ENCODE results near the gene SP9. TPM values are rescaled to one million over a fixed set of nuclear protein-coding genes. Genes with fewer than 3 reads are reported as not detected.

The SP9 gene
- total and polyA plus RNA-seq, 2 donors: not detected

DNA sequence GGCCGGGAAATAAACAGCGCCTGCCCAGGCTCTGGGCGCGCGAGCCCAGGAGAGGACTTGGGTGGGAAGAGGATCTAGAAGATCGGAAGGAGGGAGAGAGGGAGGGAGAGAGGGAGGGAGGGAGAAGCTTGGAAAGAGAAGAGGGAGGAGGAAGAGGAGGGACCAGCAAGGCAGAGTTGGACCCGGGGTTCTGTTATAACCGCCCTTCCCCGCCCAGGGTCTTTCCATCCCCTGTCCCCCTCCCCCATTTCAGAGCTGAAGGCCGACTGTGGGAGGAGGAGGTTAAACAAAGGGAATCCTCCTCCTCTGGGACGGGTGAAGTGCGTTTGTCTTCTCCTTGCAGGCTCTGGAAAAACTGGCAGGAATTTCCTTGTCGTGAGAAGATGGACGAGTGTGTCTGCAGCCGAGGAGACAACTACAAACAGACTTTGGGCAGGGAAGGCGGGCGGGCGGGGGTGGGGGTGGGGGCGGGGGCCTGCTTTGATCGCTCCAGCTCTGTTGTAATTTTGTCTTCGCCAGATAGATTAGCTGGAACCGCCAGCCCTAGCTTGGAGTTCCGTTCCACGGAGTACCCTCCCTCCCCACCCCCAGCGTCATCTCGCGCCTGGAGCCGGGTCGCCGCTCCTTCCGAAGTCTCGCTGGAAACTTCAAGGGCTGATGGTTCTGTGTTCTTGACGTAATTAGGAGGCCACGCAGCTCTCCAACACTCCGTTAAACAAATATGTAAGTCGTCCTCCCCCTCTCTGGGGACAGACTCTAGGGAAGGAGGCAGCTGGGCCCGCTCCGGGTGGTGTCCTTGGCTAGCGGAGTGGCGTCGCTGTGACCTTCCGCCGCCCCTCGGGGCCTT is 6.4 kb upstream of the SP9 start:
- no peaks in the 10 kb centered on the region for H3K4me1 ChIP-seq (ENCODE audit: insufficient read depth)
- H3K27ac ChIP-seq (ENCODE audit: low read depth): no peak overlapping the region
- no peak overlapping the region for H3K4me3 ChIP-seq (ENCODE audit: low read depth, low read length)
- no peaks in the 10 kb centered on the region for H3K36me3 ChIP-seq (ENCODE audit: insufficient read depth)
- no peak for DNase-seq (ENCODE audit: extremely low spot score)
- WGBS: 6% methylated on average over 44 of the region's 44 CpGs

GRCh38 chr2:174328961-174329715 is 5.6 kb upstream of the SP9 start:
- 30% methylated on average over 16 of the region's 16 CpGs for WGBS
- Histone ChIP-seq H3K4me1 (ENCODE audit: insufficient read depth) (no peaks in the 10 kb centered on the region), H3K4me3 (ENCODE audit: low read depth, low read length) (no peak overlapping the region), H3K27ac (ENCODE audit: low read depth) (no peak overlapping the region), H3K36me3 (ENCODE audit: insufficient read depth) (no peaks in the 10 kb centered on the region)
- no peak for DNase-seq (ENCODE audit: extremely low spot score)

- Histone ChIP-seq H3K4me1 (ENCODE audit: insufficient read depth) (no peaks in the 10 kb centered on the region), H3K4me3 (ENCODE audit: low read depth, low read length) (no peak overlapping the region), H3K27ac (ENCODE audit: low read depth) (no peak overlapping the region), H3K36me3 (ENCODE audit: insufficient read depth) (no peaks in the 10 kb centered on the region)
- 14% methylated on average over 16 of the region's 16 CpGs for WGBS
- DNase-seq (ENCODE audit: extremely low spot score): no peak
These were observed 3.7 kb upstream of the SP9 start for GRCh38 chr2:174330945-174331594.

GRCh38 chr2:174331595-174332216 is 3.0 kb upstream of the SP9 start:
- Histone ChIP-seq H3K4me1 (ENCODE audit: insufficient read depth) (no peaks in the 10 kb centered on the region), H3K4me3 (ENCODE audit: low read depth, low read length) (no peak overlapping the region), H3K27ac (ENCODE audit: low read depth) (no peak overlapping the region), H3K36me3 (ENCODE audit: insufficient read depth) (no peaks in the 10 kb centered on the region)
- DNase-seq (ENCODE audit: extremely low spot score): no peak
- WGBS: 14% methylated on average over 11 of the region's 11 CpGs

GRCh38 chr2:174332217-174332963 is 2.4 kb upstream of the SP9 start:
- WGBS: 8% methylated on average over 31 of the region's 31 CpGs
- H3K27ac ChIP-seq (ENCODE audit: low read depth): no peak overlapping the region
- DNase-seq (ENCODE audit: extremely low spot score): no peak
- no peak overlapping the region for H3K4me3 ChIP-seq (ENCODE audit: low read depth, low read length)
- no peaks in the 10 kb centered on the region for H3K36me3 ChIP-seq (ENCODE audit: insufficient read depth)
- no peaks in the 10 kb centered on the region for H3K4me1 ChIP-seq (ENCODE audit: insufficient read depth)

DNA sequence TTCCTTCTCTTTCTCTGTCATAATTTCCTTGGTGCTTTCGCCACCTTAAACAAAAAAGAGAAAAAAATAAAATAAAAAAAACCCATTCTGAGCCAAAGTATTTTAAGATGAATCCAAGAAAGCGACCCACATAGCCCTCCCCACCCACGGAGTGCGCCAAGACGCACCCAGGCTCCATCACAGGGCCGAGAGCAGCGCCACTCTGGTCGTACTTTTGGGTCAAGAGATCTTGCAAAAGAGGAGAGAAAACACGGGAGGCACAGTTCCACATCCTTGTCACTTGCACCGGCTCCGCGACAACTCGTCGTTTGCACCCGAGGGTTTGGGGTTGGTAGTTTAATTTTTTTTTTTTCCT is 1.8 kb upstream of the SP9 start:
- Histone ChIP-seq H3K27ac (ENCODE audit: low read depth) (no peak overlapping the region), H3K4me1 (ENCODE audit: insufficient read depth) (no peaks in the 10 kb centered on the region)
- 14% methylated on average over 15 of the region's 15 CpGs for WGBS

DNA sequence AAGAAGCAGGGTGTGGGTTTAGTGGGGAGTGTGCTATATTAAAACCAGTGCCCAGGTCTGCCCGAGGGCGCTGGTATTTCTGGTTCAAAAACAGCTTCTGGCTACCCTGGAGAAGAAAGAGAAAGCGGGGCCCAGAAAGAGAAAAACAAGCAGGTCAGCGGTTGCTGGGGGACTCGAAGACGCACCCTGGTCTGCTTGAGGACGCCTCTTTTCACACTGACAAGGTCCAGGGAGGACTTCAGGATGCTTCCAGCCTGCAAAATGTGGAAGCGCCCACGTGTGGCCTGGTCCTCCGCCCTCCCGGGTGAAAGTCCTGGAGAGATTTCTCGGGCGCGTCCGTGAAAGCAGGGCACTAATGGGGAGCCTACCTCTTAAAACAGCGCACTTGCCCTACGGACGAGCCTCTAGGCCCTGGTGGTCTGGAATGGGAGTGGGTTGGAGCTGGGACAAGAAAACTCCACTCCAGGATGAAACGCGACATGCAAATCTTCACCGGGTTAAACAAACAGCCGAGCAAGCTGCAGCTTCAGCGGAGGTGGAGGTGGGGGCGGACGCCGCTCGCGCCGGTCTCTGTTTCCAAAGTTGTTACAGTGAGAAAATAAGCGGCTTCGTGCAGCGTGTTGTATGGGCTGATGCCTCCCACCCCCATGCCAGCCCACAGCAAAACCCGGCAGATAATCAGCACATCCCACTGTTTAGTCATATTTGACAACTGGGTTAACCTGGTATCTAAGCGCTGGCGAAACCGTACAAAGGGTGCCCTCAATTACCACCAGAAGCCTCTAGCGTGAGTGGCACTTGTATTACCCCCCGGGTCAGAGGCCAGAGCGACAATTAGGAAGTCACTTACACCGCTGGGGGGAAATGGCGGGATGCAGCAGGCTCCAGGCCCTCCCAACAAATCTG is 1.1 kb upstream of the SP9 start:
- WGBS: 11% methylated on average over 41 of the region's 41 CpGs
- Histone ChIP-seq H3K4me3 (ENCODE audit: low read depth, low read length) (no peak overlapping the region), H3K4me1 (ENCODE audit: insufficient read depth) (no peaks in the 10 kb centered on the region), H3K36me3 (ENCODE audit: insufficient read depth) (no peaks in the 10 kb centered on the region), H3K27ac (ENCODE audit: low read depth) (no peak overlapping the region)
- DNase-seq (ENCODE audit: extremely low spot score): no peak

More for the DNA sequence above, 1.8 kb upstream of the SP9 start:
- DNase-seq (ENCODE audit: extremely low spot score): no peak
- H3K36me3 ChIP-seq (ENCODE audit: insufficient read depth): no peaks in the 10 kb centered on the region
- no peak overlapping the region for H3K4me3 ChIP-seq (ENCODE audit: low read depth, low read length)

- no peak overlapping the region for H3K27ac ChIP-seq (ENCODE audit: low read depth)
- H3K36me3 ChIP-seq (ENCODE audit: insufficient read depth): no peaks in the 10 kb centered on the region
- H3K4me3 ChIP-seq (ENCODE audit: low read depth, low read length): no peak overlapping the region
- 23% methylated on average over 11 of the region's 11 CpGs for WGBS
- no peaks in the 10 kb centered on the region for H3K4me1 ChIP-seq (ENCODE audit: insufficient read depth)
- DNase-seq (ENCODE audit: extremely low spot score): no peak
These were observed 457 bp upstream of the SP9 start for GRCh38 chr2:174334278-174334715.

- DNase-seq (ENCODE audit: extremely low spot score): no peak
- WGBS: 3% methylated on average over 47 of the region's 47 CpGs
- no peak overlapping the region for H3K4me3 ChIP-seq (ENCODE audit: low read depth, low read length)
- H3K36me3 ChIP-seq (ENCODE audit: insufficient read depth): no peaks in the 10 kb centered on the region
- no peaks in the 10 kb centered on the region for H3K4me1 ChIP-seq (ENCODE audit: insufficient read depth)
- no peak overlapping the region for H3K27ac ChIP-seq (ENCODE audit: low read depth)
These were observed 667 bp downstream of the SP9 start for GRCh38 chr2:174335254-174335987.

DNA sequence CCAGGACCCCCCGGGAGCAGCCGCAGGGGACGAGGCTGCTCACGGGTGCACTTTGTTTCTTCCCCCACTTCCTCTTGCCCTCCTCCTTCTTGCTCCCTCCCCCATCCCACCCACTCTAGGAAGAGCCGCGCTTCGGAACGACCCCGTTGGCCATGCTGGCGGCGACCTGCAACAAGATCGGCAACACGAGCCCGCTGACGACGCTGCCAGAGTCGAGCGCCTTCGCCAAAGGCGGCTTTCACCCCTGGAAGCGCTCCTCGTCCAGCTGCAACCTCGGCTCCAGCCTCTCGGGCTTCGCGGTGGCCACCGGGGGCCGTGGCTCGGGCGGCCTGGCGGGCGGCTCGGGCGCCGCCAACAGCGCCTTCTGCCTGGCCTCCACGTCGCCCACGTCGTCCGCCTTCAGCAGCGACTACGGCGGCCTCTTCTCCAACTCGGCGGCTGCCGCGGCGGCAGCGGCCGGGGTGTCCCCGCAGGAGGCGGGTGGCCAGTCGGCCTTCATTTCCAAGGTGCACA is 1.3 kb downstream of the SP9 start:
- no peaks in the 10 kb centered on the region for H3K36me3 ChIP-seq (ENCODE audit: insufficient read depth)
- no peak overlapping the region for H3K4me3 ChIP-seq (ENCODE audit: low read depth, low read length)
- no peaks in the 10 kb centered on the region for H3K4me1 ChIP-seq (ENCODE audit: insufficient read depth)
- WGBS: 1% methylated on average over 54 of the region's 54 CpGs
- DNase-seq (ENCODE audit: extremely low spot score): no peak
- H3K27ac ChIP-seq (ENCODE audit: low read depth): no peak overlapping the region

GRCh38 chr2:174336501-174337336 is 2.0 kb downstream of the SP9 start:
- no peaks in the 10 kb centered on the region for H3K4me1 ChIP-seq (ENCODE audit: insufficient read depth)

More at GRCh38 chr2:174336501-174337336, 2.0 kb downstream of the SP9 start:
- 2% methylated on average over 102 of the region's 102 CpGs for WGBS
- peak overlapping the region; percentile 23 for H3K4me3 ChIP-seq (ENCODE audit: low read depth, low read length)
- DNase-seq (ENCODE audit: extremely low spot score): no peak
- no peak overlapping the region for H3K27ac ChIP-seq (ENCODE audit: low read depth)
- H3K36me3 ChIP-seq (ENCODE audit: insufficient read depth): no peaks in the 10 kb centered on the region

Measured in urinary bladder (tissue), 4 donors.